Small intestine (tissue), 4 donors: Measurements from ENCODE around the gene MATR3. TPM values are rescaled to one million over a fixed set of nuclear protein-coding genes. Genes with fewer than 3 reads are reported as not detected.

ENCODE experiments used
- polyA plus RNA-seq, 4 donors: library from polyadenylated mRNA; stranded (reverse) in 3 of 4; unstranded in 1 of 4; fragments of 200-250 nt in 3 of 4; fragments of 120-200 nt in 1 of 4; gene quantifications; one replicate each; pipeline versions ENCODE4 v1.2.1 to v1.2.3, GENCODE V29; 2013
- donor health status: healthy with polysubstance abuse.
- donor health status: Bipolar disorder and iron deficiency.
- donor health status: healthy.

MATR3 gene
- polyA plus RNA-seq, 4 donors, result 63.1 to 283 (median 100) TPM

Other genes starting within 250 kb of the MATR3 start
- gene SIL1, start 95.4 kb upstream of the MATR3 start, polyA plus RNA-seq, result 10 to 100 TPM; 21.6 to 68.2 (median 35.4) TPM
- 10 to 100 TPM; 43.6 to 65.2 (median 57.7) TPM for gene PAIP2, start 48.1 kb downstream of the MATR3 start, polyA plus RNA-seq
- gene SLC23A1, start 89.6 kb downstream of the MATR3 start, polyA plus RNA-seq, result 10 to 100 TPM in 3 of 4 donors, 1 to 10 TPM in 1; 7.1 to 29.3 (median 12.4) TPM
- 10 to 100 TPM in 2 of 4 donors, 1 to 10 TPM in 2; 1.7 to 58.9 (median 8.3) TPM for gene MZB1, start 96.2 kb downstream of the MATR3 start, polyA plus RNA-seq
- 1 to 10 TPM in 2 of 4 donors, under 1 TPM in 2; 0.45 to 2.3 (median 0.79) TPM for gene PROB1, start 101.4 kb downstream of the MATR3 start, polyA plus RNA-seq
- 10 to 100 TPM in 2 of 4 donors, 1 to 10 TPM in 2; 7.2 to 15.1 (median 10.7) TPM for gene SPATA24, start 110.3 kb downstream of the MATR3 start, polyA plus RNA-seq
- gene DNAJC18, start 145.8 kb downstream of the MATR3 start, polyA plus RNA-seq, result 1 to 10 TPM in 3 of 4 donors, under 1 TPM in 1; 0.67 to 3.8 (median 3.2) TPM
- gene ECSCR, start 169.0 kb downstream of the MATR3 start, polyA plus RNA-seq, result 10 to 100 TPM in 2 of 4 donors, 1 to 10 TPM in 2; 1.6 to 47.6 (median 7.7) TPM
- gene SMIM33, start 177.3 kb downstream of the MATR3 start, polyA plus RNA-seq, result 1 to 10 TPM in 1 of 4 donors, under 1 TPM in 2, not detected in 1; 0.01 to 1.9 (median 0.45) TPM
- gene STING1, start 189.0 kb downstream of the MATR3 start, polyA plus RNA-seq, result 10 to 100 TPM in 2 of 4 donors, 1 to 10 TPM in 2; 2.2 to 23.0 (median 8.5) TPM